HG02884 (cell line): ENCODE data around the gene LCE5A.
"Not testable (repeated sequence)": the region's sequence is repeated elsewhere in the genome, so short reads cannot be mapped to it uniquely, and the experiment has no call there.

Source experiments
- ATAC-seq: cut with Tn5 transposase; IDR thresholded peaks from one replicate; pipeline ENCODE4 v1.9.1; 2021; ENCODE audit warnings: mild to moderate bottlenecking, moderate library complexity; ENCODE audit not compliant: unreplicated experiment

LCE5A gene

DNA sequence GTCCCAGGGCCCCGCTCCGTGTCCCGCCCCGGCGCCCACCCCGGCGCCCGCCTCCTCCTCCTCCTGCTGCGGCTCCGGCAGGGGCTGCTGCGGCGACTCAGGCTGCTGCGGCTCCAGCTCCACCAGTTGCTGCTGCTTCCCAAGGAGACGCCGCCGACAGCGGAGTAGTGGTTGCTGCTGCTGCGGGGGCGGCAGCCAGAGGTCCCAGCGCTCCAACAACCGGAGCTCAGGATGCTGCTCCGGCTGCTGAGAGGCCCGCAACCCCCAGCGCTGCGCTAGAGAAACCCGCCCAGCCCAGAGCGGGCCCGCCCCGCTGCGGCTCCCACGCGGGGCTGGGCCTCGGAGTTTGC lies 4.8 kb downstream of the LCE5A start:
- ATAC-seq = no peak

DNA sequence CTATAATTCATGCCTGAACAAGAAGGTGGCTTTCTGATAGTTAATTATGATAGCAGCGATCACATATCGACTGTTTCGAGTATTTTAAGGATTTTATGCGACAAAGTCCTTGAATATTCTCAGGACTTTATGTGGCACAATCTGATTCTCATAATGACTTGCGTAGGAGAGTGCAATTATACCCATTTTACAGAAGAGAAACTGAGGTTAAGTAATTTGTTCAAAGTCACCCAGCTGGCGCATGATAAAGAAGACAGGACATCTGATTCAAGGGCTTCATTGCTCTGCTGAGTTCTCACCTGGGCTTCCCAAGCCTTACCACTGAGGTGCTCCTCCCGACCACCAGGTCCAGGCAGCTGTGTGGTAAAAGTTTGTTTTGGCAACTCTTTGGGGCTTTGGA lies 5.5 kb downstream of the LCE5A start:
- no peak for ATAC-seq

DNA sequence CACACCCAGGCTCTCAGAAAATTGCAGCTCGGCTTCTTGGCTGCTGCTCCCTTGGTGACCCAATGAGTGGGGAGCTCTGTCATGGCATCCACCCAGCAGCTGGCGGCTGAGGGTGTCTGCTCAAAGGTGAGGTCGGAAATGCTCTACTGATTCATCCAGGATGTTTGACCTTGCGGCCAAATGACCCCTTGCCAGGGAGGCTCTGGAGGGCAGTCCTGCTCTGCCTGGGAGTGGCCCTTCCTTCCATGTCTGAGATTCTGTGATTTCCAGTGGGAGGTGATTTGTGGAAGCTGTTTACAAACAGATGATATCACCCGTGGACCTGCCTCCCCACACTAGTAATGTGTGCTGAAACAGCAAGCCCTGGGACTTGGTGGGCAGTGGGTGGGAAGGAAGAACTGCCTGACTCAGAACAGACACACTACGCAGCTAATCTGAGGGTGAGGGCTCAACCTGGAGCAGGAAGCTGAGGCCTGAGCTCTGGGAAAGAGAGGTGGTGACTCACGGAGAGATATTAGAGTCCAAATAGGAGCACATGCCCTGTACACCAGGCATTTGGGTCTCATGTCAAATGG lies 6.7 kb downstream of the LCE5A start:
- no peak for ATAC-seq

DNA sequence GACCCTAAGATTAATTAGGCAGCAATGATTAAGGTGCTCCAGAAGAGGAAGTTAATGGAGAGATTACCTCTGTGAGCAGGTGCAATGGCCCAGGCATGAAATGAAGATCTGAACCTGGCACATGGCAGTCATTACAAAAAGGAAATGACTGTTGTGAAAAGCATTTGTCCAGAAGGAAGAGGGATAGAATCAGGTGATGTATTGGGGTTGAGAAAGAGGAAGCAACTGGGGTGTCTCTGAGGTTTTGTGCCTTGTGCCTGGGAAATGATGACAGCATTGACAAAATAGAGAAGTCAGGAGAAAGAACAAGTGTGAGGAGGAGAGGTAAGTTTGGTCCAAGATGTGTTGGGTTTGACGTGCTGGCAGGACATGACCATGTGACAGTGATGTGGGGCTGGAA lies 9.2 kb downstream of the LCE5A start:
- no peak for ATAC-seq

DNA sequence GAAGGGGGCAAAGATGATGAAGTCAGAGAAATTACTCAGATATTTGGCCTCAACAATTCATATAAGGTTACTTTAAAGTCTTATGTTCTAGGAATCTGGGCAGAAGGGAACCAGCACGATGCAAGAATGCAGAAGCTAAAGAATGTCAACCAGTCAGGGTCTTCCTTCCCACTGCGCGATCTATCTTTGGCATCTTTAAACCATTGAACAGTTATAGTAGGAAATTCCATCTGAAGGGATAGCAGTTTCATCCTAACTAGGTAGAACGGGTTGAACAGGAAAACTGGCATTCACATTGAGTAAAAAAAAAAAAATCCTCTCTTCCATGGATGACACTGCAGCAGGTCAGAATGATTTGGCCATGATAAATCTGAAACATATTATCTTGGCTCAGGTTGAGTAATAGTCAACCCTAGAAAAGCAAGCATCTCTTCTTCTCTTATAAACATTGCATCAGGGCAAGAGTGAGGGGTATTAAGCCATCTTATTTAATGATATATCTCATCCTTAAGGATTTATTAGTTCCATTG lies 10.0 kb downstream of the LCE5A start:
- ATAC-seq = no peak

DNA sequence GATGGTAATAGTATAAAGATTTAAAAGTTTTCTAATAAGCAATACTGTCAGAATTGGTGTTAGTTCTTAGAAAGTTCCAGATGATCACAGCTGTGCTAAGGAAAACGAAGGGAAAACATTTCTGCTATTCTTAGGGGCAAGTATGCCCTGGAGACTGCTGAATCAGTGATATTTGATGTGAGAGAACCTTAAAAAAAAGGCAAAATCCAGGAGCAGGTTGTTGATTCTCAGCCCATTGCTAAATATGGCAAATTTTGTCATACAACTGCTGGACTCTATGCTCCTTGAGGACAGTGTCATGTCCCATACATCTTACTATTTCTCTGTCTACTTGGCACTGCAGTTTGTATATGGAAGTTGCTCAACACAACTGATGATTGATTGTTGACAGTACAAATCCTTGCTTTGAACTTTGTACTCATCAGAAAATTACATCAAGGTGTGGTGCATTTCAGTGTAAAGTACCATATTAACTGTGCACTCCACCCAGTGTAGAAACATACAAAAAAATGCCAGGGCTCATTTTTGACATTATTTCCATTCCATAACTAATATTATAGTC lies 14.6 kb downstream of the LCE5A start:
- ATAC-seq = no peak

DNA sequence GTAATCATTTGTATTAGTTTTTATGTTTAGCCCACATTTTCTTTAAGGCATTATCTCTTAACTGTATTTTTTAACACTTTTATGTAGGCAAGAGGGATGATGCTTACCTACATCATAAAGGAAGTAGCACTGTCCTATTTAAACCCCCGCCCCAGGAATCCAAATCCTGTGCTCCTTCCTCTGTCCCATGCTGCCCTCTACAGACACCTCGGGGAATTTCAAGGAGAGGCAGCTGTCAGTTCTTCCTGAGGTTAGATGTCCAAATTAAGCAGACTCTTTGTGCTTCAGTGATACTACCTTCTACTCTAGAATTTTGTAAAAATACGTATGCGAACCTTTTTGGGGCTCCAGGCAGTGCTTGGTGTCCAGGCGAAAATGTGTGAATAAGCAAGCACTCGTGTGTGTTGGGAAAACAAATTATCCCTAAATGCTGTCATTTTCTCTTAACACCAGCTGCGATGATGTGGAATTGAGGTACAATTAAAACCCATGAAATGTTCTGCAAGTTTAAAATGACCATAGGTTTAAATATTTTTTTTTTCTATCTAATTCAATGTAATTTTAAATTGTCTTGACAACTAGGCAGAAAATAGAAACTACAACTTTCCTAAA lies 22.8 kb downstream of the LCE5A start:
- no peak for ATAC-seq

DNA sequence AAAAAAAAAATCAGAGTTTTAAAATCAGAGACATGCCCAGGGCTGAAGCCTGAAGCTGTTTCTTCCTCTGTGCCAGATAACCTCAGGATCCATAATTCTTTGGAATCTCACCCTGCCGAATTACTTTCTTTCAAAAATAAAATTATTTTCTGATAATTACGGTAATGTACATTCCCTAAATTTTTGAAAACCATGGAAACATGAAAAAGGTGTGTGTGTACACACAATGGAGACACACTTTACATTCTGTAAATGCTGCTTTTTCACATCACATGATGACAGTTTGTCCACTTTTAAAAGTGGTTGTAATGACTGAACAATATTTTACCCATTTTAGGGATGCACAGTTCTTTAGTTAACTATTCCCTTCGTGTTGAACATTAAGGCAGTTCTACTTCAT lies 25.2 kb downstream of the LCE5A start:
- no peak for ATAC-seq

DNA sequence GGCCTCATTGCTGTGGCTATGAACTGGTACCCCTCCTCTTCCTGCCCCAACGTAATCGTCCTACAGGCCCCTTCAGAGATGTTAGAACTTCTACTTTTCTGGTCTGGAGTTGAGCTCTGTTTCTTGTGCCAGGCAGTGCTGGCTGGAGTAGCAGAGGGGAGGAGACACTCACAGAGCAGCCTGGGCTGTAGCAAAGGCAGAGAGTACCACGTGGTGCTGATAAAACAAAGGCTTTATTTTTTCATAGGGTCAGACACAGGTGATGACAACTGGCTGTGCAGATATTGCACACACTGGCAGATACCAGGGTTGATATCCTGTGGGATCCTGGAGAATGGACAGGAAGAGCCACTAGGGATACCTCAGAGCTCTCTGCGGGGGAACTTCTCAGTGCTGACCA lies 26.9 kb downstream of the LCE5A start:
- ATAC-seq = no peak

DNA sequence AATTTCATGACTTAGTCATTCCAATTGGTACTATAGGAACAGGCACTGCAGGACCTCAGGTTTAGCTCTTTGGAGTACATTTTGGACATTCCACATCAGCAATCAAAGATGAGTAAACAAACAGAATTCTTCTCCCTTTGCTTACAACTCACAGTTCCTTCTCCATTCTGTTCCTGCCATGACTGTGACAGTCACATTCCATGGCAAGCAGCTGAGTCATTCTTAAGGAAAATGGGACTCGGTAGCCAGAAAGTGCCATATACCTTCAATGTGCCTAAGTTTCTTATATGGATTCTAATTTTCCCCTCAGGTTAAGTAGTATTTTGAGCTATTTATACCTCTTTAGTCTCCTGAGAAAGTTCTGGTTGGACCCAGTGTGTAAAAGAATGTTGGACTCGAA lies 29.3 kb downstream of the LCE5A start:
- ATAC-seq = no peak

DNA sequence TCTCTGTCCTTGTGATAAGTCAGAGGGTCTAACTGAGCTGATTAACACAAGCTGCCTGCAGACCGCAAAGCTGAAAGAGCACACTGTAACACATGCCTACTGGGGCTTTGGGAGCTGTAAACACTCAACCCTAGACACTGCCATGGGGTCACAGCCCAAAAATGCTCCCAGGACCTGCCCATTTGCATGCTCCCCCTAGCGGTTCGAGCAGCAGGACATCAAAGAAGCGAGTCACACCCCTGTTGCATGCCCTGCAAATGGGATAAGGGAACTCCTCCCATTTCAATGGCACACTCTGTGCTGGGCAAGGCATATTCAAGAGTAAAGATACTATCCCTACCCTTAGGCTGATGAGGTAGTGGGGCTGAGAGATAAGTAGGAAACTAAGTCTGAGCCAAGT lies 33.2 kb downstream of the LCE5A start:
- no peak for ATAC-seq

DNA sequence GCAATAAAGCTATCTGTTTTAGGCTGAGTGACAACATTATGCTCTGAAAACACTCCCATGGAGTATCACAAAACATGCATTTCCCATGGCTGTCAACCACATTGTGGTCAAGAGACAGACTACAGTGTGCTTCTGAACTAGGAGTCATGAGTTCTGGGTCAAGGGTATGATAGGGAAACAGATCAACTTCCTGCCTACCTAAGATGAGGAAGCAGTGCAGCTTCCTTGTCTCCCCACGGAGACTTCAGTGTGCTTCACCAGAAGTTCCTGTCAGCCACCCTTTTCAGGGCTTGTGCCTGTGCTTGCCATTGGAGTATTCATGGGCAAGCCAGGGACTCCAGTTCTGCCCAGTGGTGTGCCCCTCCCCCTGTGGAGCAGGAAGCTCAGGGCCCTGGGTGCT lies 36.1 kb downstream of the LCE5A start:
- no peak for ATAC-seq

DNA sequence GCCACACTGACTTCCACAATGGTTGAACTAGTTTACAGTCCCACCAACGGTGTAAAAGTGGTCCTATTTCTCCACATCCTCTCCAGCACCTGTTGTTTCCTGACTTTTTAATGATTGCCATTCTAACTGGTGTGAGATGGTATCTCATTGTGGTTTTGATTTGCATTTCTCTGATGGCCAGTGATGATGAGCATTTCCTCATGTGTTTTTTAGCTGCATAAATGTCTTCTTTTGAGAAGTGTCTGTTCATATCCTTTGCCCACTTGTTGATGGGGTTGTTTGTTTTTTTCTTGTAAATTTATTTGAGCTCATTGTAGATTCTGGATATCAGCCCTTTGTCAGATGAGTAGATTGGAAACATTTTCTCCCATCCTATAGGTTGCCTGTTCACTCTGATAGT lies 37.8 kb downstream of the LCE5A start:
- not testable (repeated sequence) for ATAC-seq
